ENCODE results near the gene IGSF9.

GRCh38 chr1:159990005-159990404 lies 44.6 kb upstream of the IGSF9 start:
- no peak for TF ChIP-seq CTCF (conservative IDR thresholded peaks at IDR 0.05; ENCODE audit: low read depth, low read length)
- TF ChIP-seq EZH2 (IDR thresholded peaks at IDR 0.05; ENCODE audit: borderline replicate concordance, low read depth, low read length, poor library complexity, severe bottlenecking) = no peak
